K562 (cell line): ENCODE measurements around the gene NCAPD2. TPM values are rescaled to one million over a fixed set of nuclear protein-coding genes. Genes with fewer than 3 reads are reported as not detected.
A peak's percentile ranks its signal among the peaks of the same experiment; 100 is the strongest.

Experiments used
- CBFA2T3 ChIP-seq: fragments of 450-650 bp; IDR thresholded peaks from 2 replicates; pipeline ENCODE4 v1.6.1; 2017
- CBFB ChIP-seq: sonication (generic); formaldehyde crosslinking; IDR thresholded peaks from 2 replicates; pipeline ENCODE4 v1.4.0; 2020; ENCODE audit warnings: mild to moderate bottlenecking, missing genetic modification reagents
- CHD4 ChIP-seq: fragments of 200-600 bp; sonication (generic); IDR thresholded peaks from 3 replicates; pipeline ENCODE4 v1.6.1; 2012; ENCODE audit warnings: low read depth, mild to moderate bottlenecking, mixed read lengths, low read length, inconsistent platforms; ENCODE audit not compliant: insufficient read depth, insufficient replicate concordance, poor library complexity, severe bottlenecking
- DIDO1 ChIP-seq: fragments of 450-650 bp; IDR thresholded peaks from 2 replicates; pipeline ENCODE4 v1.6.1; 2016; ENCODE audit warnings: low read depth, missing biosample characterization, missing genetic modification characterization
- FOXK1 ChIP-seq: sonication (generic); formaldehyde crosslinking; IDR thresholded peaks from 2 replicates; pipeline ENCODE4 v1.8.0; 2022; ENCODE audit warnings: missing genetic modification reagents, mild to moderate bottlenecking, borderline replicate concordance
- KDM5B ChIP-seq: fragments of 200-600 bp; sonication (generic); IDR thresholded peaks from 2 replicates; pipeline ENCODE4 v1.6.1; 2012; ENCODE audit warnings: low read depth, mild to moderate bottlenecking, moderate library complexity, low read length, control low read depth, inconsistent platforms; ENCODE audit not compliant: insufficient replicate concordance
- PHF20 ChIP-seq: fragments of 450-650 bp; IDR thresholded peaks from 2 replicates; pipeline ENCODE4 v1.6.1; 2018; ENCODE audit not compliant: partially characterized antibody
- SOX6 ChIP-seq: fragments of 450-650 bp; IDR thresholded peaks from 2 replicates; pipeline ENCODE4 v1.6.1; 2014; ENCODE audit warnings: mild to moderate bottlenecking
- TAF9B ChIP-seq: fragments of 450-650 bp; IDR thresholded peaks from 2 replicates; pipeline ENCODE4 v1.6.1; 2018; ENCODE audit warnings: mild to moderate bottlenecking; ENCODE audit not compliant: partially characterized antibody
- TOE1 ChIP-seq, 2 experiments: fragments of 450-650 bp in 1 of 2; sonication (generic) in 1 of 2; formaldehyde crosslinking in 1 of 2; IDR thresholded peaks; 2 replicates each; pipeline versions ENCODE4 v1.7.1 to v1.8.0; 2016 to 2022; ENCODE audit warnings: borderline replicate concordance in 2 of 2, mild to moderate bottlenecking in 2 of 2, antibody characterized with exemption in 1 of 2, inconsistent platforms in 1 of 2, low read depth in 1 of 2, missing genetic modification reagents in 1 of 2, moderate library complexity in 1 of 2
- XRCC4 ChIP-seq: IDR thresholded peaks from one replicate; pipeline ENCODE4 v1.6.1; 2011; ENCODE audit not compliant: insufficient read depth, insufficient read length; ENCODE audit errors: extremely low read depth
- ZNF174 ChIP-seq: fragments of 250-450 bp; sonication (Bioruptor Pico); IDR thresholded peaks from 2 replicates; pipeline ENCODE4 v1.4.0; 2020; ENCODE audit warnings: mild to moderate bottlenecking
- ZNF224 ChIP-seq: sonication (generic); formaldehyde crosslinking; IDR thresholded peaks from 2 replicates; pipeline ENCODE4 v1.8.0; 2022; ENCODE audit warnings: mild to moderate bottlenecking, missing genetic modification reagents
- ZNF507 ChIP-seq: conservative IDR thresholded peaks from 2 replicates; pipeline ENCODE4 v1.6.1; 2017; ENCODE audit warnings: missing genetic modification characterization, missing compliant biosample characterization
- ZNF76 ChIP-seq: fragments of 250-450 bp; sonication (Bioruptor Pico); IDR thresholded peaks from 2 replicates; pipeline ENCODE4 v1.4.0; 2020; ENCODE audit warnings: mild to moderate bottlenecking, moderate library complexity, borderline replicate concordance
- ZNF77 ChIP-seq: fragments of 250-450 bp; sonication (Bioruptor Pico); IDR thresholded peaks from 2 replicates; pipeline ENCODE4 v1.5.0; 2020
- polyA plus RNA-seq, 8 experiments: library from polyadenylated mRNA; depleted of rRNA in 4 of 8; stranded (reverse) in 5 of 8; unstranded in 3 of 8; fragments of >200 nt; fragmentation: Nextera tagmentation in 2 of 8; fragmentation: Illumina TruSeq in 1 of 8; extraction: Ambion mirVana in 2 of 8; extraction: Trizol in 1 of 8; gene quantifications; 2 replicates each; pipeline versions ENCODE4 v1.2.1 to v1.2.3, GENCODE V29; 2011 to 2014; ENCODE audit warnings: inconsistent platforms in 1 of 8, missing spikeins in 1 of 8
- total RNA-seq, 7 experiments: library from RNA; depleted of rRNA in 6 of 7; stranded (reverse); fragments of >200 nt in 6 of 7; fragmentation: Illumina TruSeq in 2 of 7; extraction: Trizol in 2 of 7; gene quantifications; 2 replicates each; pipeline versions ENCODE4 v1.2.1 to v1.2.3, GENCODE V29; 2011 to 2021; ENCODE audit warnings: low replicate concordance in 1 of 7
- TF ChIP-seq, protein P1 (sequence below), 2 experiments: IDR thresholded peaks in 1 of 2; conservative IDR thresholded peaks in 1 of 2; 2 replicates each; pipeline ENCODE4 v1.6.1; 2016; ENCODE audit warnings: low read depth in 2 of 2, mild to moderate bottlenecking in 1 of 2, missing compliant biosample characterization in 1 of 2, missing genetic modification characterization in 1 of 2, moderate library complexity in 1 of 2
- TF ChIP-seq, protein P2 (sequence below): sonication (generic); formaldehyde crosslinking; IDR thresholded peaks from 2 replicates; pipeline ENCODE4 v1.8.0; 2022; ENCODE audit warnings: missing genetic modification reagents, mild to moderate bottlenecking, borderline replicate concordance
- TF ChIP-seq, protein P3 (sequence below): fragments of 250-450 bp; sonication (Bioruptor Pico); IDR thresholded peaks from 2 replicates; pipeline ENCODE4 v1.8.0; 2022; ENCODE audit warnings: moderate library complexity, mild to moderate bottlenecking, inconsistent platforms
- TF ChIP-seq, protein P4 (sequence below): conservative IDR thresholded peaks from 2 replicates; pipeline ENCODE4 v1.6.1; 2011; ENCODE audit warnings: low read depth, mild to moderate bottlenecking, low read length; ENCODE audit not compliant: control insufficient read depth

Gene NCAPD2
- total and polyA plus RNA-seq, 9 of the 15 experiments (the other 6 are each of a cell fraction or from before 2014, with no cell fraction given), result 16.9 to 93.7 (median 68.3) TPM

DNA sequence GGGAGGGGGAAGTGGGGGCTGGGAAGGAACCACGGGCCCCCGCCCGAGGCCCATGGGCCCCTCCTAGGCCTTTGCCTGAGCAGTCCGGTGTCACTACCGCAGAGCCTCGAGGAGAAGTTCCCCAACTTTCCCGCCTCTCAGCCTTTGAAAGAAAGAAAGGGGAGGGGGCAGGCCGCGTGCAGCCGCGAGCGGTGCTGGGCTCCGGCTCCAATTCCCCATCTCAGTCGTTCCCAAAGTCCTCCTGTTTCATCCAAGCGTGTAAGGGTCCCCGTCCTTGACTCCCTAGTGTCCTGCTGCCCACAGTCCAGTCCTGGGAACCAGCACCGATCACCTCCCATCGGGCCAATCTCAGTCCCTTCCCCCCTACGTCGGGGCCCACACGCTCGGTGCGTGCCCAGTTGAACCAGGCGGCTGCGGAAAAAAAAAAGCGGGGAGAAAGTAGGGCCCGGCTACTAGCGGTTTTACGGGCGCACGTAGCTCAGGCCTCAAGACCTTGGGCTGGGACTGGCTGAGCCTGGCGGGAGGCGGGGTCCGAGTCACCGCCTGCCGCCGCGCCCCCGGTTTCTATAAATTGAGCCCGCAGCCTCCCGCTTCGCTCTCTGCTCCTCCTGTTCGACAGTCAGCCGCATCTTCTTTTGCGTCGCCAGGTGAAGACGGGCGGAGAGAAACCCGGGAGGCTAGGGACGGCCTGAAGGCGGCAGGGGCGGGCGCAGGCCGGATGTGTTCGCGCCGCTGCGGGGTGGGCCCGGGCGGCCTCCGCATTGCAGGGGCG is 40.2 kb downstream of the NCAPD2 start, which contains the start of gene GAPDH (continued):
- TF ChIP-seq, protein P1, sequence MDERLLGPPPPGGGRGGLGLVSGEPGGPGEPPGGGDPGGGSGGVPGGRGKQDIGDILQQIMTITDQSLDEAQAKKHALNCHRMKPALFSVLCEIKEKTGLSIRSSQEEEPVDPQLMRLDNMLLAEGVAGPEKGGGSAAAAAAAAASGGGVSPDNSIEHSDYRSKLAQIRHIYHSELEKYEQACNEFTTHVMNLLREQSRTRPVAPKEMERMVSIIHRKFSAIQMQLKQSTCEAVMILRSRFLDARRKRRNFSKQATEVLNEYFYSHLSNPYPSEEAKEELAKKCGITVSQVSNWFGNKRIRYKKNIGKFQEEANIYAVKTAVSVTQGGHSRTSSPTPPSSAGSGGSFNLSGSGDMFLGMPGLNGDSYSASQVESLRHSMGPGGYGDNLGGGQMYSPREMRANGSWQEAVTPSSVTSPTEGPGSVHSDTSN (CRISPR knock-in tag; IDR thresholded peaks at IDR 0.05; ENCODE audit: low read depth), result no peak
- TF ChIP-seq, protein P1 (tag; conservative IDR thresholded peaks at IDR 0.05; ENCODE audit: low read depth), result no peak
- TF ChIP-seq XRCC4 (no peak), TOE1 (IDR thresholded peaks at IDR 0.05; ENCODE audit: borderline replicate concordance) (peak; percentile 79; the same call in 1 of the 2 replicates), TOE1 (CRISPR knock-in tag; IDR thresholded peaks at IDR 0.05; ENCODE audit: borderline replicate concordance, low read depth) (no peak), ZNF507 (tag) (no peak), ZNF76 (CRISPR knock-in tag) (no peak), PHF20 (no peak), TAF9B (peak; percentile 49), FOXK1 (CRISPR knock-in tag) (peak; percentile 88; the same call in 1 of the 2 replicates), DIDO1 (tag) (no peak), CHD4 (no peak), SOX6 (no peak), CBFB (no peak), ZNF77 (CRISPR knock-in tag) (no peak), ZNF174 (CRISPR knock-in tag) (no peak), KDM5B (peak; percentile 99), CBFA2T3 (no peak), ZNF224 (CRISPR knock-in tag) (0 out of 2 replicates have a peak, but pooled peaks have one; percentile 42)
- TF ChIP-seq, protein P2, sequence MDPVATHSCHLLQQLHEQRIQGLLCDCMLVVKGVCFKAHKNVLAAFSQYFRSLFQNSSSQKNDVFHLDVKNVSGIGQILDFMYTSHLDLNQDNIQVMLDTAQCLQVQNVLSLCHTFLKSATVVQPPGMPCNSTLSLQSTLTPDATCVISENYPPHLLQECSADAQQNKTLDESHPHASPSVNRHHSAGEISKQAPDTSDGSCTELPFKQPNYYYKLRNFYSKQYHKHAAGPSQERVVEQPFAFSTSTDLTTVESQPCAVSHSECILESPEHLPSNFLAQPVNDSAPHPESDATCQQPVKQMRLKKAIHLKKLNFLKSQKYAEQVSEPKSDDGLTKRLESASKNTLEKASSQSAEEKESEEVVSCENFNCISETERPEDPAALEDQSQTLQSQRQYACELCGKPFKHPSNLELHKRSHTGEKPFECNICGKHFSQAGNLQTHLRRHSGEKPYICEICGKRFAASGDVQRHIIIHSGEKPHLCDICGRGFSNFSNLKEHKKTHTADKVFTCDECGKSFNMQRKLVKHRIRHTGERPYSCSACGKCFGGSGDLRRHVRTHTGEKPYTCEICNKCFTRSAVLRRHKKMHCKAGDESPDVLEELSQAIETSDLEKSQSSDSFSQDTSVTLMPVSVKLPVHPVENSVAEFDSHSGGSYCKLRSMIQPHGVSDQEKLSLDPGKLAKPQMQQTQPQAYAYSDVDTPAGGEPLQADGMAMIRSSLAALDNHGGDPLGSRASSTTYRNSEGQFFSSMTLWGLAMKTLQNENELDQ, result peak; percentile 80; the same call in 1 of the 2 replicates
- TF ChIP-seq, protein P3, sequence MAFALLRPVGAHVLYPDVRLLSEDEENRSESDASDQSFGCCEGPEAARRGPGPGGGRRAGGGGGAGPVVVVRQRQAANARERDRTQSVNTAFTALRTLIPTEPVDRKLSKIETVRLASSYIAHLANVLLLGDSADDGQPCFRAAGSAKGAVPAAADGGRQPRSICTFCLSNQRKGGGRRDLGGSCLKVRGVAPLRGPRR (CRISPR knock-in tag), result no peak
- TF ChIP-seq, protein P4, sequence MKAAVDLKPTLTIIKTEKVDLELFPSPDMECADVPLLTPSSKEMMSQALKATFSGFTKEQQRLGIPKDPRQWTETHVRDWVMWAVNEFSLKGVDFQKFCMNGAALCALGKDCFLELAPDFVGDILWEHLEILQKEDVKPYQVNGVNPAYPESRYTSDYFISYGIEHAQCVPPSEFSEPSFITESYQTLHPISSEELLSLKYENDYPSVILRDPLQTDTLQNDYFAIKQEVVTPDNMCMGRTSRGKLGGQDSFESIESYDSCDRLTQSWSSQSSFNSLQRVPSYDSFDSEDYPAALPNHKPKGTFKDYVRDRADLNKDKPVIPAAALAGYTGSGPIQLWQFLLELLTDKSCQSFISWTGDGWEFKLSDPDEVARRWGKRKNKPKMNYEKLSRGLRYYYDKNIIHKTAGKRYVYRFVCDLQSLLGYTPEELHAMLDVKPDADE, result no peak
